HG02798 (cell line): ENCODE measurements around the gene CORO2B.

Experiments
- ATAC-seq: cut with Tn5 transposase; IDR thresholded peaks from one replicate; pipeline ENCODE4 v1.9.1; 2021; ENCODE audit warnings: mild to moderate bottlenecking; ENCODE audit not compliant: unreplicated experiment, poor library complexity

The CORO2B gene

GRCh38 chr15:68589053-68589452 is 10.3 kb downstream of the CORO2B start:
- ATAC-seq = no peak

DNA sequence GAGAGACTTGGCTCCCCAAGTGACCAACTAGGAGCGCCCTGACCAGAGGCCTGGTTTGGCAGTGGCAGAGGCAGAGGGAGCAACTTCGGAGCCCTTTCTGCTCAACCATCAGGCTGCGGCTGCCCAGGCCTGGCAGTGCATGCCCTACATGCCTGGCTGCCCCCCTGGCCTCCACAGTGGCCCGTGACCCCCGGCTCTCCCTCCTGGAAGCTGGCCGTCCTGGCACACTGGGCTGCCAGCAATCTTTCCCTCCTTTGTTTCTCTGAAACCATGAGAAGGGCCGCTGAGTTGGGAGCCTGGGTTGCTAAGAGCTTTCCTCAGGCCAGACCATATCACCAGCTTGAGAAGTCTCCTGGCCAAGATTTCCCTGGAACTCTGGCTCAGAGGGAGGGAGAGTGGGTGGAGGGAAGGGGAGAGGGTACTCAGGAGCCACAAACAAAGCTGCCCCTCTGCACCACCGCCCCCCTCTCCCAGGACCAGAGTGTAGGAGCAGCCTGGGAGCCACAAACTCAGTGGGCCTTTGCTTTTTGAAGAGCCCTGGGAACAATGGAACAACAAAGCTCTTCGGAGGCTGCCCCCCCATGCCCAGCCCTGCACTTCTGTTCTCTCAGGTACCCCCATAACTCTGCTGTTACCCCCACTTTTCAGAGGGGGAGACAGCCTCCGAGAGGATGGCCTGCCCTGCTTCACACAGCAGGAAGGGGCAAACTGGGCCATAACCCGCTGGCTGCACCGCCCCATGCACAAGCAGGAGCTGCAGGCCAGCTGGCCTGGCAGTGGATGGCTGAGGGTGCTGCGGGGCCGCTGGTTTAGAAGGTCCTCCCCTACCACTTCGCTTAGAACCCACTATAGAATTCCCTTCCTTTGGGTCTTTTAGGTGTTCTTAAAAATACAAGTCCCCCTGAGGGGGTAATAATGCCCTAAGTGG is 11.3 kb downstream of the CORO2B start:
- ATAC-seq = no peak

- no peak for ATAC-seq
Observed at GRCh38 chr15:68590721-68591389, 12.1 kb downstream of the CORO2B start.

DNA sequence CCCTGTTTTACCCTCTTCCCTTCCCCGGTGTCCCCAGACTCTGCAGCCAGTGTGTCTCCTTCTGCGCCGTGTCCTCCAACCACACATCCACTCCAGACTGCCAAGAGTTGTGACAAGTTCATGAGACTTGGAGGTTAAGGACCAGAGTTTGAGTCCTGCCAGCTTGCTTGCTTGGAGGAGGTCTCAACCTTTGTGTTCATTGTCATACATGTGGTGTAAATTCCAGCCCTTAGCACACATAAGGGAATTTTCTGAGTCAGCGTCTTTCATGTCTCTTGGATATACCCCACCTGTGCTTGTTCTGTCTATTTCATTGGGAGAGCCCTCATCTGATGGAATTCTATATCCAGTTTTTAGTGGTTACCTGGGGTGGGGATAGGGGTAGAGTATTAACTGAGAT is 13.3 kb downstream of the CORO2B start:
- ATAC-seq = no peak

DNA sequence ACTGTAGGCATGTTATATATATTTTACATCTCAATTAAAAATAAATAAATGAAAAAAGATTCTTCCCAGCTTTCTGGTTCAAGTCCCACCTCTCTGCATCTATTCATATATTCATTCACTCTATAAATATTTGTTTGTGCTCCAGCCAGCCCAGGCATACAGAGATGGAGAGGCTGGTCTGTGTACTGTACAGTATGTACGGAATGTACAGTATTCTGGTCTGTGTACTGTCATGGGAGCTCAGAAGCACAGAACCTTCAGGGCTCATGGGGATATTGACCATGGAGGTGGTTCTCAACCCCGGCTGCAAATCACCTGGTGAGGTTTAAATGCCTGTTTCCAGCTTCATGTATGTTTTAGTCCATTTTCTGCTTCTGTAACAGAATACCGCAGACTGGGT is 13.8 kb downstream of the CORO2B start:
- no peak for ATAC-seq

GRCh38 chr15:68593341-68593740 is 14.5 kb downstream of the CORO2B start:
- no peak for ATAC-seq

- ATAC-seq = no peak
Observed at GRCh38 chr15:68593828-68594532, 15.2 kb downstream of the CORO2B start.

- no peak for ATAC-seq
Observed at GRCh38 chr15:68594533-68595259, 15.9 kb downstream of the CORO2B start.

DNA sequence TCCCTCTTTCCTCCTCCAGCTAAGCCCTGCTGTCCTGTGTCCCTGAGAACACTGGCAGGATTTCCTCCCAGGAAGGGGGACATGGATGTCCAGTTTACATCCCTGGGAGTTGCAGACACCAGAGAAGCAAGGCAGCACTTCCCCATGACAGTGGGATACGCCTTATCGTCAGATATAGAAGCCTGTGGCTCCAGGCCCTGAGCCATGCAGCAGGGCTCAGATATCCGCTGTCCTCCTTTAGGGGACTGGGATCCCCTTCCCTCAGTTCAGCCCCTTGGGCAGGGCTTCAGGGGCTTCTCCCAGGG is 16.4 kb downstream of the CORO2B start:
- no peak for ATAC-seq

DNA sequence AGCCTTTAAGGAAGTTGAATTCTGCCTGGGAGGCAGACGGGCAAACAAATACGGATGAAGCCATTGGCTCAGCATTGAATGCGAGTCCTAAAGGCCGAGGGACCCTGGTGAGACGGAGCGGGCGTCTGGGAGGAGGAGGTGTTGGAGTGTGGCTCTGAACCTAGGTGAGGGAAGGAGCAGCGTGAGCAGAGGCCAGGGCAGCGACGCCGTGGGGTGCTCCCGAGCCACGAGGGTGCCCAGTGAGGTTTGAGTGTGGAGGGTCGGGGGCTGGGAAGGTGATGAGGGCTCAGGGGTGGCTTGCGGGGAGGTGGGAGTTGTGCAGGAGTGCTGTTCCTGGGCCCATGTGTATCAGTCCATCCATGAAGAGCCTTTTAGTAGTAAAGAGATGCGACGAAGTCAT is 17.0 kb downstream of the CORO2B start:
- no peak for ATAC-seq

DNA sequence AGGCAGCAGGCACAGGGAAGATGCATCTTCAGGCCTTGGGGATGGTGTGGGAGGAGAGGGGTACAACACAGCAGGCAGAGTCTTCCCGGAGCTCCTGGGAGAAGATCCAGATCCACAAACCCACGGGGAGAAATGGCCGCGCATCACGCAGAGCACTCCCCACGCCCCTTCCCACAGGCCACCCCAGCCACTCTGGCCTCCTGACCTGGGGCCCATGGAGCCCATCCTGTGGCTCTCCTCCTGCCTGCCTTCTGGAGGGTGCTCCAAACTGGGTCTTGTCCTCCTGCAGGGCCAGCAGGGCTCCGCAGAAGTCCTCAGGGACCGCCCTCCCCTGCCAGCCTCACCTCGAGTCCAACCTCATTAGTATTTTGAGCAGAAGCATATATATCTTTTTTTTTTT is 17.9 kb downstream of the CORO2B start:
- no peak for ATAC-seq

GRCh38 chr15:68597581-68597980 is 18.8 kb downstream of the CORO2B start:
- no peak for ATAC-seq

DNA sequence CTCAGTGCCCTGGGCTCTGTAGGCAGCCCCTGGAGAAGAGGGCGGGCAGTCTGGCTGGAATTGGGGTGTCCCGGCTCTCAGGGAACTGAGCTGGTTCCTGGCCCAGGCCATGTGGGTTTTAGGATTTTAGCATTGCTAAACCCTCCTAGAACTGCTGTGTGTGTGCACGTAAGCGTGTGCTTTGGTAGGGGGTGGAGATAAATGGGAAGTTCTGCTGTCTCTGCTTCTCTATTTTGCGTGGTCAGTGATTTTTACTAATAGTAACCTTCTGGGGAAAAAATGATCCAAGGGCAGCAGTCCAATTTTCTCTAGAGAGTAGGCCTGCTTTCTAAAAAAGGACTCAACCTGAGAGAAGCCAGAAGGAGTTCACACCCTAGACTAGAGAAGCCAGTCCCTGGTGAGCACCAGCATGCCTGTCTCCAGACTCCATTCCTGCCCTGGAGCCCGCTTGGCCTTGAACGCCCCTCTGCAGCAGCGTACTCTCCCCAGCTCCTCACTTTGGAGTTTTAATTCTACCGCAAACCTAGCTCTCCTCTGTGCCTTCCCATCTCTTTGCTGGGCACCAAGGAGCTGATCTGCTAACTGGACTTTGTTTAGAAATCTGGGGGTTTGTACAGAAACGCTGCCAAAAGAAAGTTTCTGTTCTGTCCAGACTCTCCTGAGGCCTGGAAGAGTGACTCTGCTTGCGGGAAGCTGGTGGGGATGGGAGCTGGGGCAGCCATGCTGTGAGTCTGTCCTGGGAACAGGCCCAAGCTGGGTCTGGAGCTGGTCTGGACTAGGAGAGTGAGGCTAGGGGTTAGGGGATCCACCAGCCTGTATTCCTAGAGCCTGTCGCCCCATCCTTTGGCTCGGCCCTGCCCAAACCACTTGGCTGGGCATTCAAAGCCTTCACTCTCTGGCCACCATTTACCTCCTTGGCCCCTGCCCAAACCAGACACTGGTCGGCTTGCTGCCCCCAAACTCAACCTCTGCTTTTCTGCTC is 19.7 kb downstream of the CORO2B start:
- no peak for ATAC-seq

GRCh38 chr15:68599153-68599545 is 20.4 kb downstream of the CORO2B start:
- ATAC-seq = no peak

- no peak for ATAC-seq
Observed at GRCh38 chr15:68599560-68600071, 20.8 kb downstream of the CORO2B start.

GRCh38 chr15:68601206-68602197 is 22.7 kb downstream of the CORO2B start:
- ATAC-seq = no peak

DNA sequence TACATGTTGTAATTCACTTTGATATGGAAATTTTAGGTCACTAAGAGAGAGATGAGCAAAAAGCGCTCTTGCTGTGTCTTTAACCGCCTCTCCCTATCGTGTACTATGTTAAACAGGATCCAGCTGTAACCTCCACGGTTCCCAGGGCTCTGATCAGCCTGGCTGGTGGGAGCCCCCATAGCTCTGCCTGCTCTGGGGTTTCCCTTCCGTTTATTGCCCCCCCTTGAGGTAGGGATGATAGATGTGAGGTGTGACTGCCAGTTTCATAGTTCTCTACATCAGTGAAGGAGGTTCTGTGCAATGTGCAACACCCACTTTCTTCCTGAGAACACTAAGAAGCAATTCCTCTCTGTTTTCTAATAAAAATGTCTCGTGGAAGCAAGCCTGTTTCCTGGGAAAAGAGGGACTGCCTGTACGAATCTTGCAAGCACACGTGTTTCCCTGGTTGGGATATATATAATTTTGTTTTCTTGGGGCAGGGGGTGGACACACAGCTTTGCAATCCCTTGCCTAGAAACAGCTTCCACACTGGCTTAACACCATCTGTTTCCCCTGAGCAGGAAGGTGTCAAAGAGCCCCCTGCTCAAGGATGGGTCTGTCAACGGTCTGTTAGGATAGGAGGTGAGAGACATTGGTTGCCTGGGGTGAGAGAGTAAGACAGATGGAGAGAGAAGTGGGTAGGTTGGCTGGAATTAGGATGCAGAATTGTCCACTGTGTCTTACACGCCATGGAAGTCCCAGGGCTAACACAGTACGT is 23.8 kb downstream of the CORO2B start:
- no peak for ATAC-seq
